CD4-positive, alpha-beta T cell treated with Interleukin-21 for 1 hour (primary cell): Measurements from ENCODE around the gene DUS3L.
"Not testable (repeated sequence)": the region's sequence is repeated elsewhere in the genome, so short reads cannot be mapped to it uniquely, and the experiment has no call there.

Experiments used
- DNase-seq: peaks from one replicate; pipeline ENCODE4 v3.0.0-alpha.2; 2020

DUS3L gene

DNA sequence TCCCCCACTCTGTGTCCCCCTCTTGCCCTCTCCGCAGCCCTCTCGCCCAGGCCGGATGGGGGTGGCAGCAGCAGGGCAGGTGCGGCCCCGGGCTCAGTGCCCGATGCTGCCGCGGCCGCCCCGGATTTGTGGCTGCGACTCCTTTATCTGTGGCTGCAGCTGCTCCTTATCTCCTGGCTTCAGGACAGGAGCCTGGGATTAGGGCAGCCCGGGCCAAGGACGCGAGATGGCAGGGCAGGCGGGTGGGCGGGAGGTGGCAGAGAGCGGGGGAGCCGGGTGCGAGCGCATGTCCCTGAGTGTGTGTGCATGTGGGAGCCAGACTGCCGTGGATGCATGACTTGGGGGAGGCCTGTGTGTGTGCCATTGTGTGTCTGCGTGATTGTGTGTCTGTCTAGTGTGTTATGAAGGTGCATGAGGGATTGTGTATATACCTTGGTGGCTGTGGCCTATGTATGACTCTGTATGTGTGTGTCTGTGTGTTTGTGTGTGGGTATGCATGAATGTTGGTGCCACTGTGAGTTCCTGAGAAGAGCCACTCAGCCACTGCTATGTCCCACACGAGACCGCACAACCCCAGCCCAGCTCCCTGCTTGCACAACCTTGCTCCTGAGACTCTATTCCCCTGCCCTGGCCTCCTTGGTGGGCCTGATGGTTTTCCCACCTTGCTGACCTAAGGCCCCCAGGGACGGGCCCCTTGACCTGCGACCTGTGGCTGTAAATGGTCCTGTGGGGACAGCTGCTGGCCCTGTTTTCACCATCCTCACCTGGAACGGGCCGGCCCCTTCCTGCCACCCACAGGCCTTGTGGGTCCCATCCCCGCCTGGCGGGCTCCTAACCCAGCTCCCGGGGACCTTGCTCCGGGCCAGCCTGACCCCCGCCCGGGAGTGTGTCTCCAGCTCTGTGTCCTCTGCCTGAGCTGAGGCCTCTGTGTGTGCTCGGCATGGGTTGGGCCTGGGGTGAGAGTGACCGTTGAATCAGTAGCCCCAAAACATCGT is 8.6 kb upstream of the DUS3L start:
- no peak for DNase-seq

DNA sequence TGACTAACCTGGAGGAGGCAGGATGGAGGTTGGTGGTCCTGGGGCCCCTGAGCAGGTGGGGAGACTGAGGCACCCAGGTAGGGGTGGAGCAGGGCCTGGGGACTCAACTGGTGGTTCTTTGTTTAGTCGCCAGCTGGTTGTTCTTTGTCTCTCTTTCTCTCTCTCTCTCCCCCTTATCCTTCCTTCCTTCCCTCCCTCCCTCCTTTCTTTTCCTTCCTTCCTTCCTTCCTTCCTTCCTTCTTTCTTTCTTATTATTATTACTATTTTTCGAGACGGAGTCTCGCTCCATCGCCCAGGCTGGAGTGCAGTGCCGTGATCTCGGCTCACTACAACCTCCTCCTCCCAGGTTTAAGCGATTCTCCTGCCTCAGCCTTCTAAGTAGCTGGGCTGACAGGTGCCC is 7.3 kb upstream of the DUS3L start:
- DNase-seq, result no peak

DNA sequence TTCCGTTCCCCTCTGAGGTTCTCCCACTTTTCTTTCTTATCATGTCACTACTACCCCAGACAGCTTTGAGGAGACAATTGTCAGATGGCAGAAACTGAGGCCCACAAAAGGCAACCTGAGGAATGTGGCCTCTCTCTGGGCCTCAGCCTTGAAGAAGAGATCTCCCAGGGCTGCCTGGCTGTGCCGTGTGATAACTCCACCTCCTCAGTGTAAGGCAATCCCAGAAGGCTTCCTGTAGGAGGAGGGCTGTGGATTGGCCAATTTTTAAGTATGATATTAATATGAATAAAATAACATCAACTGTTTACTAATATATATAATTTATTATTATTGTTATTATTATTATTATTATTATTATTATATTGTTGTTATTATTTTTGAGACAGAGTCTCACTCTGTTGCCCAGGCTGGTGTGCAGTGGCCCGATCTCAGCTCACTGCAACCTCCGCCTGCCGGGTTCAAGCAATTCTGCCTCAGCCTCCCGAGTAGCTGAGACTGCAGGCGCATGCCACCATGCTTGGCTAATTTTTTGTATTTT is 4.5 kb upstream of the DUS3L start:
- DNase-seq, result no peak

DNA sequence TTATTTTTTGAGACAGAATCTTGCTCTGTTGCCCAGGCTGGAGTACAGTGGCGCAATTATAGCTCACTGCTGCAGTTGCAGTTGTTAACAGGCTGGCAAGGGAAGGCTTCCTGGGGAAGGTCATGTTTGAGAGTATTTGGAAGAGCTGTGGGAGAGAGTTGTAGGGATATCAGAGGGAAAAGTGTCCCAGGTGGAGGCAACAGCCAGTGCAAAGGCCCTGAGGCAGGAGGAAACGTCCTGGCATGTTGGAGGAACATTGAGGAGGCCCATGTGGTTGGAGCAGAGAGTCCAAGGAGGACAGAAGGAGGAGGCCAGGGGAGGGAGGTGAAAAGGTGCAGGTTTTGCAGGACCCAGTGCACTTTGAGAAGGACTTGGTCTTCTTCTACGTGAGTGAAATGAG is 2.2 kb upstream of the DUS3L start:
- no peak for DNase-seq

DNA sequence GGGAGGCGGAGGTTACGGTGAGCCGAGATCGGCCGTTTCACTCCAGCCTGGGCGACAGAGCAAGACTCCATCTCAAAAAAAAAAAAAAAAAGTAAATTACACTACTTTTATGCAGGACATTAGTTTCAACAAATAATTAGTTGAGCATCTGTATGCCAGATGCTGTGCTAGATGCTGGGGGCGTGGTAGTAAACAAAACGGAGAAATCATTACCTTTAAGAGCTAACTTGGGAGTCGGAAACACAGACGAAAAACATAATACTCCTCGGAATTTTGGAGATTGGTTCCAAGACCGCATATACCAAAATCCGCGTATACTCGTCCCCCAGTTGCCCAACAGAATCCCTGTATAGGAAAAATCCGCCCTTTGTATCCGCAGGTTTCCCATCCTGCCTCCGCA is 1.3 kb upstream of the DUS3L start:
- DNase-seq, result no peak

DNA sequence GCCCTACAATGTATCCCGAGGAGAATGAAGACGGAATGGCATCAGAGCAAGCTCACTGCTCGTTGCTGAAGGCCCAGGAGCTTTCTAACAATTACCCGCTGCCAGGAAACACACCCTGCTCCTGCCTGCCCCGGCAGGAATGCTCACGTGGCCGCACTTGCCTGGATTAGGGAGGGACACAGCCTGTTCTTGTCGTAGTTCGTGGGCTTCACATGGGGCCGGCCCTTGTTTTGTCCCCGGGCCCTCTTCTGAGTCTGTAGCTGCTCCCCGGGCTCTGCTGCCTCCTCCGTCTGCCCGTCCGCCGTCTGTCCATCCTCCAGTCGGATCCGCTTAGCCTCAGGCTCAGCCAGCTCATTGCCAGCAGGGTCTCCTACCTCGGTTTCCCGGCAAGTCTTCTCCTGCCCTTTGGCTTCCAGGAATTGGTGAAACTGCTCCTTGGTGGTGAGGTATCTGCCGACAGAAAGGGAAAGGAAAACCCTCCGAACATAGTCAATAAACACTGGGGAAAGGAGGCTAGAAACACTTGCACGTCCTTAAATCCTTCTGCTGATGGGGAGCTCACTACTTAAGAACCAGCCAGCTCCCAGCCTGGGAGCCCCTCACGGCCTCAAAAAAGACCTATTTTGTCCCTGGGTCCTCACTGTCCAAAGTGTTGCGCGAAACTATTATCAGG is 941 bp downstream of the DUS3L start:
- no peak for DNase-seq

DNA sequence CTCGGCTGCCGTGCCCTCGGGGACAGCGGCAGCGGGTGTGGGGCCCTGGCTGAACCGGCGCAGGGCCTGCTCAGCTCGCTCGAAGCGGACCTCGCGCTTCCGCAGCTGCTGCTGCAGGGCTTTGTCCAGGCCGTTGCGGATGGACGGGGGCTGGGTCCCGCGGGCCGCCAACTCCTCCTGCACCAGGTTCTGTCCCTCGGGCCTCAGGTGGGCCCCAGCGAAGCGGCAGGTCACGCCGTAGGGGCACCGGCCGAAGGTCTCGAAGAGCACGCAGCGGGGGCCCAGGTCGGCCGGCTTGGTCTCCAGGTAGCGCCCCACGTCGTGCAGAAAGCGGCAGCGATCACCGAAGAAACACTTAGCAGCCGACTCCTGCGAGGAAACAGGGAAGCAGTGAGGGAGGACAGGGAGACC is 1.6 kb downstream of the DUS3L start:
- no peak for DNase-seq

DNA sequence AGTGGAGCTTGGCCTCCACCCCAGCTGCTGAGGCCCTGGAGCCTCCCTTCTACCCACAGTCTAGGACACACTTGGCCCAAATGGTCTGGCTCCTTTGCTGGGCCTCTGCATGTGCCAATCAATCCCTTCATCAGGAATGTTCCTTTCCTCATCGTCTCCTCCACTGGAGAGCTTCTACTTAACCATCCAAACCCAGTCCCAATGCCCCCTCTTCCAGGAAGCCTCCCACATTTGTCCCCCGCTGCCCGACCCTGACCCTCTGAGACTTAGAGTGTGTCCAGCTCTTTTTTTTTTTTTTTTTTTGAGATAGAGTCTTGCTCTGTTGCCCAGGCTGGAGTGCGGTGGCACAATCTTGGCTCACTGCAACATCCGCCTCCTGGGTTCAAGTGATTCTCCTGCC is 2.5 kb downstream of the DUS3L start:
- DNase-seq, result no peak

DNA sequence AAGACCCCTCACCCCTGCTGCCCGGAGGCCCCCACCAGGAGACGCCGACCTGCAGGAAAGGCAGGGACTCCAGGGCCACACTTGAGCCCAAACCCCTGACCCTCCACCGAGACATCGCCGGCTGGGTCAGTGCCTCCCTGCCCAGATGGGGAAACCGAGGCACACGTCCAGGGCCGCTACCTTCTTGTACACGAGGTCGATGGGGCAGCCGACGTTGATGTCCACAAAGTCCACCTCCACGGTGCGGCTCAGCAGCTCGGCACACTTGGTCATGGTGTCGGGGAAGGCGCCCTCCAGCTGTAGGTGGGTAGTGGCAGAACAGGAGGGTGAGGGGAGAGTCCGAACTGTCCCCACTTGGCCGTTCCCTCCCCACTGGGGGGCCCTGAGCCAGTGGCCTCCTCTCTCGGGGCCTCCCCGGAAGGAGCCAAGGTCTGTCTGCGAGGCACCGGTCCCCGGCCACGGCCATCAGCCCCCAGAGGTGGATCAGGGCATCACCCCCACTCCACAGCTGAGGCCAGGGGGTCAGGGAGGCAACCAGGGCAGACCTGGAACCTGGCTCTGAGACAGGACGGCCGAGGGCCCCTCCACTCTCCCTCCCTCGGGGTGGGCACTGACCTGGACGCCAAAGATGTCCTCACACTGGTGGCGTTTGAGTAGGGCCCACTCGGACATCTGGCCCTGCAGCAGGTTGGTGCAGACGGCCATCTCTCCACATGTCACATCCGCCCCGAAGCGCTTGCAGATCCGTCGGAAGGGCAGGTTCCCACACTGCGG is 3.4 kb downstream of the DUS3L start:
- DNase-seq, result no peak

DNA sequence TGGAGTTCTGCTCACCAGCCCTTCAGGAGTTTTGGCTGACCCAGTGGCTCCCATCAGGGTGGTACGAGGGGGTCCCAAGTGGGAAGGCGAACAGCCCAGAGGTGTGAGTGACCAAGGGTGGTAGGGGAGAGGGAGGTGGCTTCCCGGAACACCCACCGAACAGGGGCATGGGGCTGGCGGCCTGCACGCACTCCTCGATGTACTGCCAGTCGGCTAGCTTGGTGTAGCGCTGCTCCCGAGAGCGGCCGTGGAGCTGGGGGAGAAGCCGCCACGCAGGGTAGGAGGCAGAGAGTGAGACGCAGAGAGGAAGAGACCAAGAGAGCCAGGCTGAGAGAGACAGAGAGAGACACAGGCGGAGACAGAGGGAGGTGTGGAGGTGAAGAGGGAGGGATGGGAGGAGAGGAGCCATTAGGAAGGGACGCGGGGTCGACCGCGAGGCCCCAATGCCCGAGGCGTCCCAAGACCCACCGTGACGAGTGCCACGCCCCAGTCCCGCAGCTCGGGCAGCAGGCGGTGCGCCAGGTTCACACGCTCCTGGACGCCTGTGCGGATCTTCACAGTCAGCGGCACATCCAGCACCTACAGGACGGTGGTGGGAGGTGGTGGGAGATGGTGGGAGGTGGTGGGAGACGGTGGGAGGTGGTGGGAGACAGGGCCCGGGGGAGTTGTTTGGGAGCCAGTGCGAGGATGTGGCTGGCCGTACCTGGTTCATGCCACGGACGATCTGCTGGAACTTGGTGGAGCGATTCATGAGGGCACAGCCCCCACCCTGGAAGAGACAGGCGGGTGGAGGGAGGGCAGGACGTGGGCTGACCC is 4.2 kb downstream of the DUS3L start:
- DNase-seq, result no peak

DNA sequence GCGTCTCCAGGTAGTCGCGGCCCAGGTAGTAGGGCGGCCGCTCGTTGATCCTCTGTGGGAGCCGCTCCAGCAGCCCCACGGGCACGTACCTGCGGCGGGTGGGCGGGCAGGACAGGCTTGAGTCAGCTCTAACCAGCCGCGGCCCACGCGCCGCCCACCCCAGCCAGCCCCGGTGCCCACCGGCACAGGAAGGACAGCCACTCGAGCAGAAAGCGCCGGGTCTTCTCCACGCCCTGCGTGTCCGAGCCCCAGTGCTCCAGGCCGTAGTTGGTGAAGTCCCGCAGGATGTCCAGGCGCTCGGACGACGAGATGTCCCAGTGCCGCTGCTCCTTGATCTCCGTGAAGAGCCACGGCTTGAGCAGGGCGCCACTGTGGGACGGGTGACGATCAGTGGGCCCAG is 5.5 kb downstream of the DUS3L start:
- DNase-seq, result no peak

DNA sequence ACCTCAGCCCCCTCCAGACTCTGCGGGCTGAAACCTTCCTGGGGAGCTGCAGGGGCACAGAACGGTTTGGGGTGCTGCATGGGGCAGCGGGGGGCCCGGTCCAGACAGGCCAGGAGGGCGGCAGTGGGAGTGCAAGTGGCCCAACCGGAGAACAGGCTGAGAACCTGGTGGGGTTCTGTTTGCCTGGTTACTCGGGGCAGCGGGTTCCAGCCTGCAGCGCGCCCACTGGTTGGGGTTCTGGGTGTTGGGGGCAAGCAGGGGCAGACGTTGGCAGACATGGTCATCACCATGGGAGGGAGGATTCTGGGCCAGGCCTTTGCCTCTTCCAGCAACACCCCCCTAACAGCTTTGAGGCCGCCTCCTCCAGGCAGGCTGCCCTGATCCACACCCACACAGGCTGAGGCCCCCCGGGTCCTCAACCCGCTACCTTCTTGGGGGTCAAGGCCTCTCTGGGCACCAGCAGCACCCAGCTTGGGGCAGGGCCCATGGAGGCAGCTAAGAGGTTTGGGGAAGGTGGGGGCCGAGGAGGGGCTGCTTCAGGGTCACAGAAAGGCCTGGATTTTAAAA is 6.3 kb downstream of the DUS3L start, which contains the start of gene PRR22:
Gene PRR22 (minus strand): TSS at position 166 of the 567 bp plus-strand sequence. CDS start 86 bp downstream, at position 80.
- DNase-seq, result no peak

DNA sequence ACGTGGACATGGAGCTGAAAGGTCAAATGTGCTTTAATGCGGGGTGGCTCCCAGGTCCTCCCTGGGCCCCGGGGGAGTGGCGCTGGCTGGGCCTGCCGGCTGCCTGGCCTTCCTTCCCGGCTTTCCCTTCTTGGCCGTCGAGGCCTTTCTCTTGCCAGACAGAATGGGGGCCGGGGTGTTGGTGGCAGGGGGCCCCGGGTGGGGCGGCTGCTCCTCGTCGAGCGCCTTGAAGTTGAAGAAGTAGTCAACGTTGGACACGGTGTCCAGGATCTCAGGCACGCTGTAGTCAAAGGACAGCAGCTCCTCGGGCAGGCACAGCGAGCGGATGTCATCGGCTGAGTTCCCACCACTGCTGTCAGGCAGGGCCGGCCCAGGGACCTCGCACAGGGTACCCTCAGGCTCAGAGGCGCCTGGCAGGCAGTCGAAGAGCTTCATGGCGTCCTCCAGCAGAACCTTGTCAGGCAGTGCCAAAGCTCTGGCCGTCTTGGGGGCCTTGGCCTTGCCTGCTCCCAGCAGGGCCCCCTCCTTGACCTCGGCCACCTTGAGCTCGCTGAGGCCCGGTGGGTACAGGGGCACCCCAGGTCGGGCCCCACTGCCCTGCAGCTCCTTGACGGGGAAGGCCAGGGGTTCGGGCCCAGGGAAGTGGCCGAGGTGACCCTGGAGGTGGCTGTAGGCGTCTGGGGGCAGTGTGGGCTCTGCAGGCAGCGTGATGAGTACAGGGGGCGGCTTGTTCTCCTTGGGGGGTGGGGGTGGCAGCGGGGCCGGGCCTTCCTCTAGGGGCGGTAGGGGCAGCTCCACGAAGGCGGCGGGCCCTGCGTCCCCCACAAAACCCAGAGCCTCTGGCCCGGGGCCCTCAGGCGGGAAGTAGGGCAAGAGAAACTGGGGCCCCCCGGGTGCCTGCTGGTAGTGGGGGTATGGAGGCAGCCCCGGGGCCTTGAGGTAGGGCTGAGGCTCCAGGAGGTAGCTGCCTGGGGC is 7.7 kb downstream of the DUS3L start:
- no peak for DNase-seq

DNA sequence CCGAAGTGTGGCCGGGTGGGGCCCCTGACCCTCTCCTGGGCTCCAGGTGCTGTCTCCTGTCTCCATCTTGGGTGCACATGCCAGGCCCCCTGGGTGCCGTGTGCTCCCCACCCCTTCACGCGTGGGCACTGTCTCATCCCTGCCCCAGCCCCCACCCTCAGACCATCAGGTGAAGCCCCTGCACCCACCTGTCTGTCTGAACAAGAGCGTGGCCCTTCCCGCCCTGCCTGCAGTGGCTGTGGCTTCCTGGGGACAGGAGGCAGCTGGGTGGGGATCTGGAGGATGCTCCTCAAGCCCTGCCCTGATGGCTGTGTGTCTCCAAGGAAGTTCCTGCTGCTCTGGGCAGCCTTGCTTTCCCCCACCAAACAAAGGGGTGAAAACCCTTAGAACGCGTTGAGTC is 8.6 kb downstream of the DUS3L start:
- DNase-seq, result no peak

DNA sequence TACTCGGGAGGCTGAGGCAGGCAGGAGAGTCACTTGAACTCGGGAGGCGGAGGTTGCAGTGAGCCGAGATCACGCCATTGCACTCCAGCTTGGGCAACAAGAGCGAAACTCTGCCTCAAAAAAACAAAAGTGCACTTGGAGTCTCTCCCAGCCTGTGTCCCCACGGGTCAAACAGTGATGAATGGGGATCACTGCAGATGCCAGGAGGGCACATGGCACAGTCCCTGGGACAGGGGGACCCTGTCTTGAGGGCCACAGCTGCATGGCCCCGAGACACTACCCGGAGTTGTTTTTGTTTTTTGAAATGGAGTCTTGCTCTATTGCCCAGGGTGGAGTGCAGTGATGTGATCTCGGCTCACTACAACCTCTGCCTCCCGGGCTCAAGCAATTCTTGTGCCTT is 10.0 kb downstream of the DUS3L start:
- not testable (repeated sequence) for DNase-seq

DNA sequence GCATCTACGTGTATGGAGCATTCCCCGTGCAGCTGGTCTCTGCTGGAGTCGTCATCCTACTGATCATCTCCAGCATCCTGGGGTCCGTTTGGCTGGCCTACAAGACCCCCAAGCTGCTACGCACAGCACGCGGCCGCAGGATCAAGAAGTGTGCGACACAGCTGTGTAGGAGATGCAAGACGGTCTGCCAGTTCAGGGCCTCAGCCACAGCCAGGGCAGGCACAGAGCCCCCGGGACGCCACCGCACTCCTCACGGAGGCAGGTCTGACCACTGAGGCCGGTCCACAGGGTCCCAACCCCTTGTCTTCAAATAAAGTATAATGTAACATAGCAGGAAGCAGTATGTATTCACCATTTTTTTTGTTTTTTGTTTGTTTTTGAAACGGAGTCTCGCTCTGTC is 12.6 kb downstream of the DUS3L start:
- DNase-seq, result no peak

DNA sequence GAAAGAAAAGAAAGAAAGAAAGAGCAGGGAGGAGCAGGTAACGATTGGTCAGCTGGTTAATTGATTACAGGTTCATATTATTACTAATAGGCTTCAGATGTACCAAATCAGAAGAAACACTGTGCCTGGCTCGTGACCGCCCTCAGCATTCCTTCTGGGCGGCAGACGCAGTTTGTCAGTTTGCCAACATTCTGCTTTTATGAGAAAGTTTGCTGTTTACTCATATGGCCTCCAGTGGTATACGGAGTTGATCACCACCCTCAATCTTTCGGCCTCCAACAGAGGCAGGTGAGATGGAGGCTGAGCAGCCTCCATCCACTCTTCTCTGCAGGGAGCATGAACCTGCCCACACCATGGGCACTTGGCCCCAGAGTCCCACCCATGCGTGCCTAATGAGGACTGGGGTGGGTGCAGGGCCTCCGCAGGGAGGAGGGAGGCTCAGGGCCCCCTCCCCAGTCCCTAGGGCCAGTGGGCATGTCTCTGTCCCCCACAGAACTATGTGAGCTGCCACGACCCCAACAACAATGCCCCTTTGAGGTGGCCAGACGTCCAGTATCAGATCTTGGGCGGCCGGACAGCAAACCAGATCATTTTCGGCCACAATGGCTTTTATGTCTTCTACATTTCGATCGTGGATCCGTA is 15.2 kb downstream of the DUS3L start:
- no peak for DNase-seq

DNA sequence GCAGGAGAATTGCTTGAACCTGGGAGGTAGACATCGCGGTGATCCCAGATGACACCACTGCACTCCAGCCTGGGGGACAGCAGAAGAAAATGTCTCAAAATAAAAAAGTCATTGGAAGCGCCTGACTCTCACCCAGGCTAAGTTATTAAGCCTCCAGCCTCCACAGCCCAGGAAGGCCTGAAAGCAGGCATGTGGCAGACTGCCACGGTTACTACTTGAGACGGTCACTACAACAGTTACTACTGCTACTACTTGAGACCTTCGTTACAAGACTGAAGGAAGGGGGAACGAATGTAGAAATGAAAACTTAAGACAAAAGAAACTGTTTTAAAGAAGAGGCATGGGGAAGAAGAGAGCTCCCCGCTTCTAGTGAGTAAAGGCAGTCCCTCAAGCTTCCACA is 16.0 kb downstream of the DUS3L start:
- DNase-seq, result no peak

DNA sequence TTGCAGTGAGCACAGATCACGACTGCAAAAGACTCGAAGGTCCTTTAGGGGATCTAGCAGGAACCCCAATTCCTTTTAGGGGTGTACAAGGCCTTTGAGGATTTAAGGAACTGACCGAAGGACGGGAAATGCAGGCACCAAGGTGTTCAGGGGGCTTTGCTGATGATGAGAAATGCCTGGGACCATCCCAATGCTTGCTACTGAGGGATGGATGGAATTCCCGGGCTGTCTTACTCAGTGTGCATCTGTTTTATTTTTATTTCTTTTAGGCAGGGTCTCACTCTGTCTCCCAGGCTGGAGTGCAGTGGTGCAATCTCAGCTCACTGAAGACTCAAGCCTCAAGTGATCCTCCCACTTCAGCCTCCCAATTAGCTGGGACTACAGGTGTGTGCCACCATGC is 17.7 kb downstream of the DUS3L start:
- no peak for DNase-seq

DNA sequence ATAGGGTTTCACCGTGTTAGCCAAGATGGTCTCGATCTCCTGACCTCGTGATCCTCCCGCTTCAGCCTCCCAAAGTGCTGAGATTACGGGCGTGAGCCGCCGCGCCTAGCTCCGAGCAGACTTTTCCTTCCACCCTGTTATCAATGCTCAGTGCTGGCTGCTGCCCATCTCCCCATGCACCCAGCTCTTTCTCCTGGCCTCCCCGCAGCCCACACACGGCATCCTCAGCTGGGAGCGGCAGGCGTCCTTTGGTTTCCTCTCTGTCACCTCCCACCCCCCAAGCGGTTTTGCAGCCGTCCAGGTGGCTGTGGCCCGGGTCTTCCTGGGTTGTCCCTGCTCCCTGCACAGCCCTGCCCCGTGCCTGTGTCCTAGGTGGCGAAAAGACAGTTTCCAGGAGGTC is 18.5 kb downstream of the DUS3L start:
- DNase-seq, result no peak
